HG02759 (cell line): Measurements from ENCODE around the gene IL18RAP.

Experiments used
- ATAC-seq: cut with Tn5 transposase; IDR thresholded peaks from one replicate; pipeline ENCODE4 v1.9.1; 2021; ENCODE audit warnings: mild to moderate bottlenecking, moderate library complexity; ENCODE audit not compliant: unreplicated experiment

Gene IL18RAP

DNA sequence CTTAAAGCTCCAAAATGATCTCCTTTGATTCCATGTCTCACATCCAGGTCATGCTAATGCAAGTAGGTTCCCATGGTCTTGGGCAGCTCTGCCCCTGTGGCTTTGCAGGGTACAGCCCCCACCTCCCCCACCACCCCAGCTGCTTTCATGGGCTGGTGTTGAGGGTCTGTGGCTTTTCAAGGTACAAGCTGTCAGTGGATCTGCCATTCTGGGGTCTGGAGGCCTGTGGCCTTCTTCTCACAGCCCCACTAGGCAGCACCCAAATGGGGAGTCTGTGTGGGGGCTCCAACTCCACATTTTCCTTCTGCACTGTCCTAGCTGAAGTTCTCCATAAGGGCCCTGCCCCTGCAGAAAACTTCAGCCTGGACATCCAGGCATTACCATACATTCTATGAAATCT lies 69.0 kb downstream of the IL18RAP start:
- ATAC-seq, result no peak

DNA sequence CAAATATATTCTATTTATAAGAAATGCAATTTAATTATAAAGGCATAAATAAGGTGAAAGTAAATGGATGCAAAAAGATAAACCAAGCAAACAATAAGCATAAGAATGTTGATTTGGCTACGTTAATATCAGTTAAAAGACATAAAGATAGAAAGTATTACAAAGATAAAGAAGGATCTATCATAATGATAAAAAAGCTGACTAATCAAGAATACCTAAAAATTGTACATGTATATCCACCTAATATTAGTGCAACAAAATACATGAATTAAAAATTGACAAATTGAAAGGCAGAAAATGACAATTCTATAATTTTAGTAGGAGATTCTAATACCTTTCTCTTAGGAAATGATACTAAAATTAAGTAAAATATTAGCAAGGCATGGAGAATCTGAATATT lies 71.6 kb downstream of the IL18RAP start:
- ATAC-seq, result no peak

DNA sequence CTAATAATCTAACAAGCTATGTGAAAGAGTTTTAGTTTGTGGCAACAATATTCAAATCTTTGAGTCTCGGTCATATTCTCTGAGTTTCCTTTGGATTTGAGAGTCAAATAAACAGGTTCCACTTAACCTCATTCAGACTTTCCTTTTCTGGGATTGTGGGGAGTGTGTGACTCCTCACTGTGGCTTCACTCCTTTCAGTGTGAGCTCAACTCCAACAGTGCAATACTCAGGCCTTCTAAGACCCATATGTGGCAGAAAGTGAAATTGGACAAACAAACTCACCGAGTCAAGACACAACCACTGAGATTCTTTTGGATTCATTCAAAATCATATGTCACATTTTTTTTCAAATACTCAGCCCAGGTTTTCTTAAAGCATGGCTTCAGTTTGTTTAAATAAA lies 75.5 kb downstream of the IL18RAP start:
- ATAC-seq, result no peak

DNA sequence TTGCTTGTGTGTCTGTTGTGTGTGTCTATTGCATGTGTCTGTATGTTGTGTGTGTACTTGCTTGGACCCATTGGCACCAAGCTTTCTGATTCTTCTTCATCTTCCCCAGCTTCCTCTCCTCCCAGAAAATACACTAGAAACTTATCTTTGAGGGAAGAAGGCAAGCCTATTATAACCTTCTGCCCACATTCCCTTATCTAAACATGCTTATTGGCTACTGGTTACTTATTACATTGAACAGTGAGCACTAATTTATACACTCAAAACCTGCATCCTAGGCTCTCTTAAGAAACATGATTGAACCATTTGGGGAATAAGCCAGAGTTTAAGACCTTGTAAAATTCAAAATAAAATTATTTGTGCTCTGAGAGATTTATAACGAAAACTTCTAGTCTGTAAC lies 76.6 kb downstream of the IL18RAP start:
- ATAC-seq, result no peak
